ENCODE data around the gene FAM131B. TPM values are rescaled to one million over a fixed set of nuclear protein-coding genes. Genes with fewer than 3 reads are reported as not detected.
A peak's percentile ranks its signal among the peaks of the same experiment; 100 is the strongest.

FAM131B gene
- total RNA-seq, 1 experiment from 2014 or later = 17.3 TPM

- no peak overlapping the region for H3K27ac Mint-ChIP-seq
- peak overlapping the region in 1 of 2 experiments; percentile 5; a peak in 1 of 5 replicates for H3K4me3 Mint-ChIP-seq
- H4K5ac ChIP-seq (ENCODE audit: insufficient read length, low read depth, low read length) = no peak overlapping the region
- H3K4me1 ChIP-seq (ENCODE audit: insufficient read depth, low read length) = no peaks in the 10 kb centered on the region
- no peak overlapping the region for H2AFZ ChIP-seq (ENCODE audit: low read length)
- H3K79me1 ChIP-seq (ENCODE audit: insufficient read depth, low read depth, low read length, poor library complexity, severe bottlenecking) = no peaks in the 10 kb centered on the region
- H3K4me1 Mint-ChIP-seq = peaks cover 0 to 3% of the 10 kb centered on the region in 2 experiments; a peak in 2 of 4 replicates
- H2BK12ac ChIP-seq (ENCODE audit: insufficient read length, low read depth, low read length) = no peak overlapping the region
- no peak overlapping the region for H3K23ac ChIP-seq (ENCODE audit: insufficient read length, low read depth, low read length)
- H3K9ac ChIP-seq (ENCODE audit: extremely low read depth, insufficient read length, low read length) = no peak overlapping the region
- H3K4ac ChIP-seq (ENCODE audit: low read depth, low read length) = no peak overlapping the region
- H3K14ac ChIP-seq (ENCODE audit: insufficient read depth, low read length) = no peak overlapping the region
- H4K8ac ChIP-seq (replicated peaks; ENCODE audit: insufficient read length, low read depth, low read length) = no peak overlapping the region
- peaks cover 2% of the 10 kb centered on the region; the same call in 1 of the 2 replicates for H3K27me3 Mint-ChIP-seq (ENCODE audit: low read depth)
- no peak overlapping the region for H3K4me2 ChIP-seq (ENCODE audit: insufficient read depth, insufficient read length, low read length)
- H3T11ph ChIP-seq (ENCODE audit: low read length) = no peak overlapping the region
- H4K91ac ChIP-seq (ENCODE audit: insufficient read length, low read depth, low read length) = no peak overlapping the region
- H3K9me3 ChIP-seq (ENCODE audit: control insufficient read depth, low read depth, low read length) = no peaks in the 10 kb centered on the region
- H2BK20ac ChIP-seq (ENCODE audit: low read depth, low read length, poor library complexity, severe bottlenecking) = no peak overlapping the region
- no peak overlapping the region for H2BK5ac ChIP-seq (ENCODE audit: insufficient read length, low read length)
- DNase-seq = no peak
- H3K23me2 ChIP-seq (ENCODE audit: insufficient read length, low read depth, low read length, poor library complexity, severe bottlenecking) = no peaks in the 10 kb centered on the region
- no peaks in the 10 kb centered on the region for H3K9me3 Mint-ChIP-seq
- H3K36me3 Mint-ChIP-seq (ENCODE audit: insufficient read depth in 1 of 3, low read depth in 3 of 3) = peaks cover 66 to 89% (median 89%) of the 10 kb centered on the region in 3 experiments
- H3K56ac ChIP-seq (ENCODE audit: insufficient read length, low read depth, low read length) = no peak overlapping the region
- H3K79me2 ChIP-seq (ENCODE audit: insufficient read depth, low read length) = 0 out of 2 replicates have a peak, but pooled peaks cover 3% of the 10 kb centered on the region
- TF ChIP-seq, protein P1, sequence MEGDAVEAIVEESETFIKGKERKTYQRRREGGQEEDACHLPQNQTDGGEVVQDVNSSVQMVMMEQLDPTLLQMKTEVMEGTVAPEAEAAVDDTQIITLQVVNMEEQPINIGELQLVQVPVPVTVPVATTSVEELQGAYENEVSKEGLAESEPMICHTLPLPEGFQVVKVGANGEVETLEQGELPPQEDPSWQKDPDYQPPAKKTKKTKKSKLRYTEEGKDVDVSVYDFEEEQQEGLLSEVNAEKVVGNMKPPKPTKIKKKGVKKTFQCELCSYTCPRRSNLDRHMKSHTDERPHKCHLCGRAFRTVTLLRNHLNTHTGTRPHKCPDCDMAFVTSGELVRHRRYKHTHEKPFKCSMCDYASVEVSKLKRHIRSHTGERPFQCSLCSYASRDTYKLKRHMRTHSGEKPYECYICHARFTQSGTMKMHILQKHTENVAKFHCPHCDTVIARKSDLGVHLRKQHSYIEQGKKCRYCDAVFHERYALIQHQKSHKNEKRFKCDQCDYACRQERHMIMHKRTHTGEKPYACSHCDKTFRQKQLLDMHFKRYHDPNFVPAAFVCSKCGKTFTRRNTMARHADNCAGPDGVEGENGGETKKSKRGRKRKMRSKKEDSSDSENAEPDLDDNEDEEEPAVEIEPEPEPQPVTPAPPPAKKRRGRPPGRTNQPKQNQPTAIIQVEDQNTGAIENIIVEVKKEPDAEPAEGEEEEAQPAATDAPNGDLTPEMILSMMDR (conservative IDR thresholded peaks at IDR 0.05) = no peak
- H4K20me1 ChIP-seq (ENCODE audit: control insufficient read depth, insufficient read depth, insufficient read length) = no peaks in the 10 kb centered on the region
- H2AK5ac ChIP-seq (ENCODE audit: insufficient read length, low read length) = no peak overlapping the region
- no CpG with 5 or more reads among the region's 14 CpGs for WGBS (ENCODE audit: extremely low coverage, insufficient read length, low lambda C conversion rate)
- H3K27ac ChIP-seq (ENCODE audit: insufficient read length, low read depth, low read length) = no peak overlapping the region
- no peak overlapping the region for H2BK15ac ChIP-seq (ENCODE audit: low read depth, low read length)
- H3K18ac ChIP-seq (ENCODE audit: insufficient read length, low read depth, low read length) = no peak overlapping the region
- H2BK120ac ChIP-seq (ENCODE audit: low read depth, low read length, poor library complexity, severe bottlenecking) = no peak overlapping the region
- no peaks in the 10 kb centered on the region for H3K27me3 ChIP-seq (ENCODE audit: insufficient read depth, low read length)
Measured at GRCh38 chr7:143398616-143399015, 36.1 kb upstream of the FAM131B start.
